Coronary artery (tissue), 2 donors: ENCODE results near the gene DOC2B.

Source experiments
- DNase-seq: peaks from one replicate; pipeline ENCODE4 v3.0.0-alpha.2; 2017; ENCODE audit warnings: low spot score
- H3K27ac ChIP-seq, 2 donors: fragments of 200-600 bp; sonication (generic); one replicate each; pipeline ENCODE4 v1.5.1; 2016 to 2019
- H3K4me3 ChIP-seq: fragments of 200-600 bp; sonication (generic); 2 replicates; pipeline ENCODE4 v1.5.1; 2016; ENCODE audit warnings: mild to moderate bottlenecking, moderate library complexity
- TF ChIP-seq, protein P1 (sequence below): fragments of 200-600 bp; sonication (generic); IDR thresholded peaks from one replicate; pipeline ENCODE4 v1.5.1; 2019; ENCODE audit warnings: antibody characterized with exemption

Gene DOC2B

DNA sequence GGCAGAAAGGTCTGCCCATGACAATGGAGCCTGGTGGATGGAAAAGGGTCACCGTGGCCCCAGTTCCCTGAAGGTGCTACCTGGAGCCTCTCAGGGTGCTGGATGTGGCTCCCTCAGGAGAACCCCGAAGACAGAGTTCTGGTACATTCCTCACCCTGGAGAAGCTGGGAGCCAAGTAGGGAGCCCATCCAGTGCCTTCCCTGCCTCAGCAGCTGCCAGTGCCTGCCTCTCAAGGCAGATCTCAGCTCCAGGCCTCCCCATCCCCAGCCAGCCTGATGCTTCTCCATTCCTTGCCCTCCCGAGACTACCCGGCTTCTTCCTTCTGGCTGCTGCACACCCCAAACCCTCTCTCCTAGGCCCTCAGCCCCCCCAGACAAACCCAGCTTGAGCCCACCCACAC is 23.5 kb downstream of the DOC2B start:
- H3K27ac ChIP-seq, result no peak overlapping the region
- no peak overlapping the region for H3K4me3 ChIP-seq
- DNase-seq, result no peak
- TF ChIP-seq, protein P1, sequence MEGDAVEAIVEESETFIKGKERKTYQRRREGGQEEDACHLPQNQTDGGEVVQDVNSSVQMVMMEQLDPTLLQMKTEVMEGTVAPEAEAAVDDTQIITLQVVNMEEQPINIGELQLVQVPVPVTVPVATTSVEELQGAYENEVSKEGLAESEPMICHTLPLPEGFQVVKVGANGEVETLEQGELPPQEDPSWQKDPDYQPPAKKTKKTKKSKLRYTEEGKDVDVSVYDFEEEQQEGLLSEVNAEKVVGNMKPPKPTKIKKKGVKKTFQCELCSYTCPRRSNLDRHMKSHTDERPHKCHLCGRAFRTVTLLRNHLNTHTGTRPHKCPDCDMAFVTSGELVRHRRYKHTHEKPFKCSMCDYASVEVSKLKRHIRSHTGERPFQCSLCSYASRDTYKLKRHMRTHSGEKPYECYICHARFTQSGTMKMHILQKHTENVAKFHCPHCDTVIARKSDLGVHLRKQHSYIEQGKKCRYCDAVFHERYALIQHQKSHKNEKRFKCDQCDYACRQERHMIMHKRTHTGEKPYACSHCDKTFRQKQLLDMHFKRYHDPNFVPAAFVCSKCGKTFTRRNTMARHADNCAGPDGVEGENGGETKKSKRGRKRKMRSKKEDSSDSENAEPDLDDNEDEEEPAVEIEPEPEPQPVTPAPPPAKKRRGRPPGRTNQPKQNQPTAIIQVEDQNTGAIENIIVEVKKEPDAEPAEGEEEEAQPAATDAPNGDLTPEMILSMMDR, result no peak

DNA sequence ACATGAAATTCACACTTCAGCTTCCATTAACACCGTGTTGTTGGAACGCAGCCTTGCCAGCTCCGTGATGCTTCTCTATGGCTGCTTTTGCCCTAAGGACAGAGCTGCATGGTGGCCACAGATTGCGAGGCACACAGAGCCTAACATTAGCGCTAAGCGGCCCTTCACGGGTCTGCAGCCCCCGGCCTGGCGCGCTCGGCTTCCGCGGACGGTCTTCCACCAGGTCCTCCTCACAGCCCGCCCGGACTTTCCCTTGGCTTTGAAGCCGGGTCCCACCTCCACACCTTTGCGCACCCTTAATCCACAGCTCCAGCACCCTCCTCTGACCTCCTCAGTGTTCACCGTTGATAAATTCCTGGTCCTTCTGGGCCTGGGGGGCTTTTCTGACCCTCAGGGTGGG is 24.5 kb downstream of the DOC2B start:
- TF ChIP-seq, protein P1, result no peak
- DNase-seq, result no peak
- no peak overlapping the region for H3K27ac ChIP-seq
- no peak overlapping the region for H3K4me3 ChIP-seq

DNA sequence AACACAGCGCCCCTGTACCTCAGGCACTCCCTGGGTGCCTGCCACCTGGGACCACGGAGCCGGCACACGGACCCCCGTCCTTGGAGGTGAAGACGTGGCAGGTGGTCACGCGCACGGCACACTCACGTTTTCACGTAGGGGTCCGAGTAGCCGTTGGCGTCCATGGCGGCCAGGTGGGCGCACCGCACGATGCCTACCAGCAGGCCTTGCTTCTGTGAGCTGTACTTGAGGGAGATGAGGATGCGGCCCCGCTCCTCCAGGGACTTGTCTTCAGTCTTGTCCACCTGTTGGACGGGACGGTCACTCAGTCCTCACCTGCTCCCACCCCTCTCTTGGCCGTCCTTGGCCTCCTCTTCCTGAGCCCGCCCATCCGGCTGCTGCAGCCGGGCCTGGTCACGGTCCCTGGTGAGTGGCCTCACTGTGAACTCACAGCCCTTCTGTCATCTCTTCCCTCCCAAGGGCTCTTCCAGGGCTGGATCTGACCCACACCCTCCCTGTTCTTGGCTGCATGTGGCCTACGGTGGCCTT is 25.3 kb downstream of the DOC2B start:
- TF ChIP-seq, protein P1, result no peak
- Histone ChIP-seq H3K27ac (no peak overlapping the region), H3K4me3 (no peak overlapping the region)
- DNase-seq, result no peak

DNA sequence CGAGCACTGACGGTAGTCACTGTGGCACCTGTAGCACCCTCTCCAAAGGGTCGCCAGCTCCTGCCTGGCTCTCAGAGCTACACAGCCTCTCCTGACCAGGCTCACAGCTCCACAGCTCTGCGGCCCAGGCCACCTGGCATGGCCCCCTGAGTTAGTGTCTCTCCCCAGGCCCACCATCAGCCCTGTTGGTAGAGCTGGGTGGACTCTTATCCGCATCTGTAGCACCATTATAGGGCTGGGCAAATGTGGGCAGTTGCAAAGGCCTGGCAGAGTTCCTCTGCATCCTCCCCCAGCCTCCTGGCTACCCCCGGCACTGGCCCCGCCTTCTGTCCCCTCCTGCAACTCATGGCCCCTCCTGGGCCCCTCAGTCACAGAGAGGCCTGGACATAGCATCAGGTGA is 25.9 kb downstream of the DOC2B start:
- TF ChIP-seq, protein P1, result no peak
- Histone ChIP-seq H3K27ac (no peak overlapping the region), H3K4me3 (no peak overlapping the region)
- DNase-seq, result no peak

DNA sequence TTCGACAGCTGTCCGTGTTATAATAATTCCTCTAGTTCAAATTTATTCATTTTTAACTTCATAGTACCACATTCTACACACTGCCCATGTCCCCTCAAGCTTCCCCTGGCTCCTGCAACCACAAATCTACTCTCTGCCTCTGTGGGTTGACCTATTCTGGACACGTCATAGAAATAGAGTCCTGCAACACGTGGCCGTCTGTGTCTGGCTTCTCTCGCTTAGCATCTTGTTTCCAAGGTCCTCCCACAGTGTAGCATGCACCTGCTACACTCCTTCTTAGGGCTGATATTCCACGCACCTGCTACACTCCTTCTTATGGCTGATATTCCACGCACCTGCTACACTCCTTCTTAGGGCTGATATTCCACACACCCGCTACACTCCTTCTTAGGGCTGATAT is 27.6 kb downstream of the DOC2B start:
- H3K4me3 ChIP-seq, result no peak overlapping the region
- no peak overlapping the region for H3K27ac ChIP-seq
- TF ChIP-seq, protein P1, result no peak
- no peak for DNase-seq

DNA sequence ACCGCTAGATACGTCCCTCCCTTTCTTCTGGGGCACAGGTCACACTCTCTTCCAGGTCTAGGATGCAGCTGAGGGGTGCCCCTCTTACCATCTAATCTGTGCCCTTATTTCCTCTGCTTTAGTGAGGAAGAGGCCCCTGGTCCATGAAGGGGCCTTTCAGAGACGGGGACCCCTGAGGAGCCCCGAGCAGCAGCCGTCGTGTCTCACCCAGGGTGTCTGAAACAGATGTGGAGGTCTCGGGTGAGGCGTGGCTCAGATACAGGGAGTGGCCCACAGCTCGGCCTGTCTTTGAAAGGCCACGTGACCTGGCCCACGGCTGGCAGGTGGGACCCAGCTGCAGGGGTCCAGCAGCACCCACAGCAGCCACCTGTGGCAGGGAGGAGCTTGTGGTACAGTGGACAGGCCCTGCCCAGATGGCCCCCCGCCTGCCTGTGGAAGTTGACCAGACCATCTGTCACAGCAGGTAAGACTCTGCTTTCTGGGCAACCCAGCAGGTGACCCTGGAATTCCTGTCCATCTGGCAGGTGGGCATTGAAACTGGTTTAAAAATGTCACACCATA is 28.5 kb downstream of the DOC2B start:
- no peak overlapping the region for H3K4me3 ChIP-seq
- TF ChIP-seq, protein P1, result no peak
- no peak overlapping the region for H3K27ac ChIP-seq
- no peak for DNase-seq
